Gastrocnemius medialis (tissue), 4 donors: ENCODE results near the gene ADCY1. TPM values are rescaled to one million over a fixed set of nuclear protein-coding genes. Genes with fewer than 3 reads are reported as not detected.
"Not testable (repeated sequence)": the region's sequence is repeated elsewhere in the genome, so short reads cannot be mapped to it uniquely, and the experiment has no call there.

ENCODE experiments used
- ATAC-seq, 2 donors: fragments of 150-250 bp; one replicate each; pipeline ENCODE4 v1.9.1; 2016
- DNase-seq, 2 donors: peaks; one replicate each; pipeline ENCODE4 v3.0.0-alpha.2; 2019
- H3K27ac ChIP-seq, 4 donors: fragments of 200-600 bp; sonication (generic); 1 replicate in 1 of 4; 2 replicates in 3 of 4; pipeline ENCODE4 v1.5.1; 2016 to 2018; ENCODE audit warnings: mild to moderate bottlenecking in 2 of 4, moderate library complexity in 1 of 4
- H3K27me3 ChIP-seq, 3 donors: fragments of 200-600 bp; sonication (generic) in 2 of 3; 1 replicate in 1 of 3; 2 replicates in 2 of 3; pipeline versions ENCODE4 v1.5.1 to v1.6.0; 2016 to 2019; ENCODE audit warnings: mild to moderate bottlenecking in 1 of 3, moderate library complexity in 1 of 3
- H3K36me3 ChIP-seq, 2 donors: fragments of 200-600 bp; sonication (generic) in 1 of 2; one replicate each; pipeline ENCODE4 v1.5.1; 2017 to 2018
- H3K4me1 ChIP-seq, 2 donors: fragments of 200-600 bp; sonication (generic) in 1 of 2; one replicate each; pipeline ENCODE4 v1.5.1; 2016 to 2017; ENCODE audit warnings: mild to moderate bottlenecking in 2 of 2
- H3K4me3 ChIP-seq, 4 donors: fragments of 200-600 bp; sonication (generic) in 3 of 4; 1 replicate in 1 of 4; 2 replicates in 3 of 4; pipeline ENCODE4 v1.5.1; 2016 to 2019; ENCODE audit warnings: mild to moderate bottlenecking in 2 of 4
- H3K9me3 ChIP-seq, 3 donors: fragments of 200-600 bp; sonication (generic) in 2 of 3; 1 replicate in 1 of 3; 2 replicates in 2 of 3; pipeline ENCODE4 v1.5.1; 2016 to 2019
- POLR2A ChIP-seq, 2 donors: fragments of 450-650 bp; IDR thresholded peaks; one replicate each; pipeline ENCODE4 v1.6.1; 2017; ENCODE audit warnings: antibody characterized with exemption in 2 of 2, mild to moderate bottlenecking in 2 of 2, moderate library complexity in 2 of 2
- in situ Hi-C, 4 donors: fragments of 200-750 bp; cut with MboI; loops; one replicate each; pipeline versions ENCODE4 v1.15.0 to v1.8.0; 2017; ENCODE audit warnings: low sequenced_read_pairs in 4 of 4
- intact Hi-C: fragments of 100-400 bp; cut with DNase I; formaldehyde crosslinking; loops from one replicate; pipeline ENCODE4 v1.15.1; 2023; ENCODE audit warnings: low total_unique reads
- total RNA-seq, 4 donors: library from RNA; depleted of rRNA; stranded (reverse); fragments of >200 nt; gene quantifications; one replicate each; pipeline versions ENCODE4 v1.1.0 to v1.2.3, GENCODE V29; 2016
- TF ChIP-seq, protein P1 (sequence below), 5 experiments: fragments of 450-650 bp in 3 of 5; fragments of 200-600 bp in 2 of 5; sonication (generic) in 2 of 5; IDR thresholded peaks in 4 of 5; conservative IDR thresholded peaks in 1 of 5; 1 replicate in 4 of 5; 2 replicates in 1 of 5; pipeline ENCODE4 v1.5.1; 2016 to 2019; ENCODE audit warnings: antibody characterized with exemption in 5 of 5, mild to moderate bottlenecking in 3 of 5, moderate library complexity in 3 of 5

Gene ADCY1
- total RNA-seq, 4 donors from 2014 or later = 0.42 to 3.5 (median 1.4) TPM

DNA sequence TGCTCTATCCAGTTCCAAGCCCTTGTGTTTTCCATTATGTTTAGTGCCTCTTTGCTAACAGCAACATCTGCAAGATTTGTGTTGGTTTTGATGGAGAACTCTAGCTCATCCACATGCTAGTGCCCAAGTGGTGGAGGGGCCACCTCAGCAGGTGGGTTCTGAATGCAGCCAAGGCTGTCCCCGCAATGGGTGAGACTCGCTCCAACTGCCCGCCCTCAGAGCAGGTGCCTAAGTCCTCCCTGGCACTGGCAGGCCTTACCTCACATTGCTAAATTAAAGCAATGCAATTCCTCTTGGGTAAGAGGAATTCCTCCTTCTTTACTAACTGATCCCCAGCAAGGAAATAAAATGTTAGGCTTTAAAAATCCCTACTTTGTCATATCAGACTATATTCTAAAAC, 146.8 kb downstream of the ADCY1 start:
- in situ Hi-C loops (no loop called here), intact Hi-C loops (no loop called here)
- H3K4me3 ChIP-seq = no peak overlapping the region
- peaks cover 0 to 17% of the 10 kb centered on the region in 2 donors for H3K36me3 ChIP-seq
- H3K27ac ChIP-seq = no peak overlapping the region
- TF ChIP-seq POLR2A (IDR thresholded peaks at IDR 0.05) = no peak
- TF ChIP-seq, protein P1, sequence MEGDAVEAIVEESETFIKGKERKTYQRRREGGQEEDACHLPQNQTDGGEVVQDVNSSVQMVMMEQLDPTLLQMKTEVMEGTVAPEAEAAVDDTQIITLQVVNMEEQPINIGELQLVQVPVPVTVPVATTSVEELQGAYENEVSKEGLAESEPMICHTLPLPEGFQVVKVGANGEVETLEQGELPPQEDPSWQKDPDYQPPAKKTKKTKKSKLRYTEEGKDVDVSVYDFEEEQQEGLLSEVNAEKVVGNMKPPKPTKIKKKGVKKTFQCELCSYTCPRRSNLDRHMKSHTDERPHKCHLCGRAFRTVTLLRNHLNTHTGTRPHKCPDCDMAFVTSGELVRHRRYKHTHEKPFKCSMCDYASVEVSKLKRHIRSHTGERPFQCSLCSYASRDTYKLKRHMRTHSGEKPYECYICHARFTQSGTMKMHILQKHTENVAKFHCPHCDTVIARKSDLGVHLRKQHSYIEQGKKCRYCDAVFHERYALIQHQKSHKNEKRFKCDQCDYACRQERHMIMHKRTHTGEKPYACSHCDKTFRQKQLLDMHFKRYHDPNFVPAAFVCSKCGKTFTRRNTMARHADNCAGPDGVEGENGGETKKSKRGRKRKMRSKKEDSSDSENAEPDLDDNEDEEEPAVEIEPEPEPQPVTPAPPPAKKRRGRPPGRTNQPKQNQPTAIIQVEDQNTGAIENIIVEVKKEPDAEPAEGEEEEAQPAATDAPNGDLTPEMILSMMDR (IDR thresholded peaks at IDR 0.05 in 4 of 5, conservative IDR thresholded peaks at IDR 0.05 in 1 of 5) = no peak
- no peaks in the 10 kb centered on the region for H3K4me1 ChIP-seq
- H3K9me3 ChIP-seq = no peaks in the 10 kb centered on the region
- ATAC-seq (no peak), DNase-seq (no peak)
- H3K27me3 ChIP-seq = no peaks in the 10 kb centered on the region

DNA sequence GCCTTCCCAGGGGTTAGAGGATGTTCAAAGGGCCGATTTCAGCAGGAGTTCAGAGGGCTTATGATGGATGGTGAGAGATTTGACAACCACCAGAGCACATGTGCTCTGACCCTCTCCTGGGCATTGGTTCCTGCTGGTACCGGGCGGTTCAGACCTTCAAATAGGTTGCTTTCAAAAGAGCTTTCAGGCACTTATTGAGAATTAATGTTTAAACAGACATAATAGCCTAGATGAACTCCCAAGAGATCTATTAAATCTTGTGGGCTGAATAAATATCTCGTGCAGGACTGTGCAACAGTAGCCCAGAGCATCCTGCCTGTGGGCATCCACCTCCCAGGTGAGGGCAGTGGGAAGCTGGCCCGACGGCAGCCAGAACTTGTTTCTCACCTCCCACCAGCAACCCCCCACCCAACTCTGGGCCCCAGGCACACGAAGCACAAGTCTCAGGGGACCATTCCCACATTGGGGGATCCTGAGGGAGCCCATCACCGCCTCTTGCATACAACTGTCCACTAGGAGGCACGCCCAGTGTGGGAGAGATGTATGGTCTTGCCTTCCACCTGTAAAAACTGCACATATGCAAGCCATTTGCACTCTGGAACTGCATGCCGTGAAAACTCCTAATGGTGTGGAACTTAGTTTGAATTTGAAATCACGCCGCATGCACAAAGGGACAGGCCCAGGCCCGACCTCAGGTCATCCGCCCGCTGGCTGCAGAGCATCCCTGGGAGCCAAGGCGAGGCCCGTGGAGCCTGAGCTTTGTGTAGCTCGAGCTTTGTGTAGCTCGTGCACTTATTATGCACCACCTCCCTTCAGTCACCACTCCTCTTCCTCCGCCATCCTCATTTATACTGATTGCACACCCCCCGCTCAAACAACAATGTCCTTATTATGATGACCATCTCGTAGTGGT, 147.8 kb downstream of the ADCY1 start:
- no peak for TF ChIP-seq POLR2A (IDR thresholded peaks at IDR 0.05)
- TF ChIP-seq, protein P1 (IDR thresholded peaks at IDR 0.05 in 4 of 5, conservative IDR thresholded peaks at IDR 0.05 in 1 of 5) = no peak
- DNase-seq = no peak
- intact Hi-C loops (no loop called here), in situ Hi-C loops (no loop called here)
- Histone ChIP-seq H3K27me3 (no peaks in the 10 kb centered on the region), H3K36me3 (peaks cover 0 to 27% of the 10 kb centered on the region in 2 donors), H3K4me3 (no peak overlapping the region), H3K27ac (no peak overlapping the region), H3K4me1 (no peaks in the 10 kb centered on the region), H3K9me3 (no peaks in the 10 kb centered on the region)
- ATAC-seq = no peak

DNA sequence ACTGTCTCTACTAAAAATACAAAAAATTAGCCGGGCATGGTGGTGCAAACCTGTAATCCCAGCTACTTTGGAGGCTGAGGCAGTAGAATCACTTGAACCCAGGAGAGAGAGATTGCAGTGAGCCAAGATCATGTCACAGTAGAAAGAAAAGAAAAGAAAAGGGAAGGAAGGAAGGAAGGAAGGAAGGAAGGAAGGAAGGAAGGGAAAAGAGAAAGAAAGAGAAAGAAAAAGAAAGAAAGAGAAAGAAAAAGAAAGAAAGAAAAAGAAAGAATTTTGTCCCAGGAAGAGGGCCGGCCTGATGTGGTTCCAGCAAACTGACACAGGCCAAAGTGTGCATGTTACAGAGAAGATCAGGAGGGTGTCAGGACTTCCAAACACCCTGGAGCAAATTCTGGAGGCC, 151.1 kb downstream of the ADCY1 start:
- H3K36me3 ChIP-seq = peaks cover 0 to 38% of the 10 kb centered on the region in 2 donors

GRCh38 chr7:45726883-45727282, 152.7 kb downstream of the ADCY1 start:
- Histone ChIP-seq H3K9me3 (no peaks in the 10 kb centered on the region), H3K27me3 (no peaks in the 10 kb centered on the region), H3K27ac (no peak overlapping the region), H3K4me1 (no peaks in the 10 kb centered on the region), H3K36me3 (peaks cover 0 to 38% of the 10 kb centered on the region in 2 donors), H3K4me3 (no peak overlapping the region)
- TF ChIP-seq POLR2A (IDR thresholded peaks at IDR 0.05) = no peak
- TF ChIP-seq, protein P1 (IDR thresholded peaks at IDR 0.05 in 4 of 5, conservative IDR thresholded peaks at IDR 0.05 in 1 of 5) = no peak
- DNase-seq (no peak), ATAC-seq (no peak)
- in situ Hi-C loops = no loop called here
- intact Hi-C loops = no loop called here

More for the DNA sequence above, 151.1 kb downstream of the ADCY1 start:
- DNase-seq, intact Hi-C loops, H3K9me3 ChIP-seq, H3K4me3 ChIP-seq, H3K27ac ChIP-seq, H3K4me1 ChIP-seq, ATAC-seq, in situ Hi-C loops, H3K27me3 ChIP-seq: not testable (repeated sequence)

DNA sequence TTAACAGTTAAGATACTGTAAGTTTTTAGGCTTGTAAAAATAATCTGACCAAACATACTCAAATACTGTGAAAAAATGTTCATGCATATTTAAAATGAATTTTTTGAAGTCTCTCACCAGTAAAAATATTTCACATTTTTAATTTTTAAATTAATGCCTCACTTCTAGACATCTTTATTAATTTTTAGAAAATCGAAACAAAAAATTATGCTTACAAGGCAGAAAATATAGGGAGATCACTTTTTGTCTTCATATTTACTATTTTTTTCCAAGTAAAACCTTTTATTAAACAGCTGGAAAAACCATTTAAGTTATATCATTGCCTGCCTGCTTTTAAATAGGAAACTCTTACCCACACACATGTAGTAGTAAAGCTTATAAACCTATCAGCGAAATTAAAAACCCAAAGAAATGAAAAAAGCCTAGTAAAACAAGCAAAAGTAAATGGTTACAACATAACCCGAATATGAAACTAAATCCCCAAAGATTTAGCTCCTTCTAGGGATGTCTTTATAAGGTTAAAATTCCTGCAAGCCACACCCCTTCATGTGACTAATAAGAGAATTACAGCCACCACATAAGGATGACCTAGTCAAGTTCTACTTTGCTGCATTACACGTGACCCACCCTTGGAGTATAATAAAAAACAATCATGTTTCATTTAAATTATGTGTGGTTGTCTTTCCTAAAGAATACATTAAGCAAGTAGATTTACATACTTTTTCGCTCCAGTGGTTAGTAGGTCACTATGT, 157.7 kb downstream of the ADCY1 start:
- H3K9me3 ChIP-seq, H3K27me3 ChIP-seq, H3K4me3 ChIP-seq, DNase-seq, in situ Hi-C loops, intact Hi-C loops, H3K4me1 ChIP-seq, ATAC-seq: not testable (repeated sequence)
- Histone ChIP-seq H3K36me3 (peaks cover 0 to 12% of the 10 kb centered on the region in 2 donors), H3K27ac (peak overlapping the region in 2 of 4 donors; percentile 13 to 35)

- H3K9me3 ChIP-seq, H3K27me3 ChIP-seq, H3K4me3 ChIP-seq, H3K4me1 ChIP-seq, intact Hi-C loops, in situ Hi-C loops, DNase-seq, H3K36me3 ChIP-seq: not testable (repeated sequence)
- H3K27ac ChIP-seq = peak overlapping the region in 1 of 4 donors; percentile 58
- ATAC-seq = peak in 1 of 2 donors; percentile 46
These were observed 164.8 kb downstream of the ADCY1 start for GRCh38 chr7:45738920-45739319.

DNA sequence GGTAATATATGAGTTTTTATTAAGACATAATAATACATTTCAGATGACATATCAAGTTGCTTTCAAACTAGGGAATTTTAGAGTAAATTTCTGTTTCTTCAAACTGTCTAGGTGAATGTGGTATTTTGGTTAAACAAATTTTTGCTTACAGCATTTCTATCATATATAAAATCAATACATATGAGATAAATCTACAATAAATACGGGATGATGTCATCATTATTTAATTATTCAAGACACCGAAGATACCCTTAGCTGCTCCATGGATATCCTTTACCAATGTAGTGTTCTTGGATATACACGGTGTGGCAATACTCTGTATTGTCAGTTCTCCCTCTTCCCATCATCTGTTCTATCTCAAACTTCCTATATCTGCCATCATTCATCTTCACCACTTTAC, 166.4 kb downstream of the ADCY1 start:
- ATAC-seq, in situ Hi-C loops, H3K27ac ChIP-seq: not testable (repeated sequence)

DNA sequence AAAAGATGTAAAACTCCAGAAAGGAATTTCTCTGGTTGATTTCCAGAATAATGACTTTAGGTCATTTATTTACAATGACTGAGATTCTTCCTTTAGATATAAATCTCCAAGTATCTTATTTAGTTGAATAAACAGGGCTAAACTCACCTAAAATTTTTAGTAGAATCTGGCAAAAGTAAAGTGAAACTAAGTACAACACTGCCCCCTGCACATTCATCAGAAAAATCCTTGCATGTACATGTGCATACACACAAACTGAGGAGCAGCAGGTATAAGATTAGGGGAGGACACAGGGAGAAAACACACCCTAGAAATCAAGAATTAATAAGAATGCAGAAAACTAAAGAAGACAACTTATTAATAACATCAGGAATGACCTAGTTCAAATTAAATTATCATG, 174.8 kb downstream of the ADCY1 start:
- ATAC-seq, H3K4me1 ChIP-seq, intact Hi-C loops, H3K9me3 ChIP-seq, H3K4me3 ChIP-seq, DNase-seq, H3K27me3 ChIP-seq, H3K27ac ChIP-seq, in situ Hi-C loops: not testable (repeated sequence)
- peaks cover 0 to 19% of the 10 kb centered on the region in 2 donors for H3K36me3 ChIP-seq

More for the DNA sequence above, 166.4 kb downstream of the ADCY1 start:
- H3K36me3 ChIP-seq = peaks cover 0 to 14% of the 10 kb centered on the region in 2 donors
- DNase-seq, H3K4me3 ChIP-seq, H3K27me3 ChIP-seq, H3K9me3 ChIP-seq, intact Hi-C loops, H3K4me1 ChIP-seq: not testable (repeated sequence)
